MCF 10A (cell line): ENCODE measurements around the gene VPS9D1. TPM values are rescaled to one million over a fixed set of nuclear protein-coding genes. Genes with fewer than 3 reads are reported as not detected.

Source experiments
- BruUV-seq: library from RNA; stranded (reverse); fragments of 400-500 nt; replicated peaks from 2 replicates; lab custom pipeline; 2021; lab: Mats Ljungman, UMichigan
- CTCF ChIA-PET: fragments of 300-600 bp; sonication (Branson Sonifier 250); formaldehyde crosslinking; extraction: SDS; loops from one replicate; lab custom pipeline; 2021; ENCODE audit warnings: antibody characterized with exemption, inconsistent platforms; lab: Yijun Ruan, JAX
- POLR2A ChIA-PET: fragments of 300-600, 350-650 bp; sonication (Branson Sonifier 250); formaldehyde crosslinking; extraction: SDS; loops from one replicate; lab custom pipeline; 2020; ENCODE audit warnings: antibody characterized with exemption, inconsistent platforms; lab: Yijun Ruan, JAX
- DNase-seq: peaks from one replicate; pipeline ENCODE4 v3.0.0-alpha.2; 2018; ENCODE audit not compliant: unreplicated experiment
- H3K27ac Mint-ChIP-seq: one replicate; pipeline ENCODE4 v1.8.0; 2022; ENCODE audit warnings: mild to moderate bottlenecking, low read depth, mixed read lengths; ENCODE audit not compliant: unreplicated experiment
- H3K27me3 Mint-ChIP-seq: one replicate; pipeline ENCODE4 v1.8.0; 2022; ENCODE audit warnings: mixed read lengths; ENCODE audit not compliant: insufficient read depth, unreplicated experiment
- H3K36me3 Mint-ChIP-seq: one replicate; pipeline ENCODE4 v1.8.0; 2022; ENCODE audit warnings: mild to moderate bottlenecking, moderate library complexity, mixed read lengths; ENCODE audit not compliant: insufficient read depth, unreplicated experiment
- H3K4me1 Mint-ChIP-seq: one replicate; pipeline ENCODE4 v1.8.0; 2022; ENCODE audit warnings: mixed read lengths; ENCODE audit not compliant: insufficient read depth, unreplicated experiment
- H3K4me3 Mint-ChIP-seq: one replicate; pipeline ENCODE4 v1.8.0; 2022; ENCODE audit warnings: mild to moderate bottlenecking, moderate library complexity, mixed read lengths; ENCODE audit not compliant: unreplicated experiment
- H3K9me3 Mint-ChIP-seq: one replicate; pipeline ENCODE4 v1.8.0; 2022; ENCODE audit warnings: mixed read lengths; ENCODE audit not compliant: unreplicated experiment
- intact Hi-C: fragments of 100-400 bp; cut with micrococcal nuclease; formaldehyde crosslinking; loops from 2 replicates; pipeline ENCODE4 v1.14.1; 2022
- total RNA-seq: library from RNA; stranded (reverse); gene quantifications from 2 replicates; pipeline ENCODE4 v1.2.3, GENCODE V29; 2022
- TF ChIP-seq, protein P1 (sequence below): fragments of 200-600 bp; IDR thresholded peaks from one replicate; pipeline ENCODE4 v1.8.0; 2022; ENCODE audit warnings: antibody characterized with exemption, mild to moderate bottlenecking; ENCODE audit not compliant: unreplicated experiment

Gene VPS9D1
- total RNA-seq, 1 experiment from 2014 or later, result 12.0 TPM

DNA sequence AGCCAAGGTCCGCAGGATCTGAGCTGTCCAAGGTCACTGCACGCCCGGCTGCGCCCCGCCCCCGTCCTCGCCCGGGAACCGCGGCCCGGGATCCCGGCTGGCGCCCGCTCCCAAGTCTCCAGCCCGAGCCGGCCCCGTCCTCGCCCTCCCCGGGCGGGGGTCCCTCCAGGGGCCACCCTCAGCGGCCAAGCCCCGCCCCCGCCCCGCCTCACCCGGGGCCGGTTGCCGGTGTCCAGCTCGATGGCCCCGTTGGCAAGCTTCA is 216 bp downstream of the VPS9D1 start:
- H3K9me3 Mint-ChIP-seq, result no peaks in the 10 kb centered on the region
- DNase-seq, result no peak
- H3K27ac Mint-ChIP-seq, result peak overlapping the region; percentile 71
- ChIA-PET POLR2A (interaction anchor here (0.5 to 4.5 kb wide), 13 partner anchors 8 to 1053 kb away, joined by 3 to 46 read pairs (median 3); partner anchors contain the start of genes CDK10, SPATA2L and TCF25), CTCF (interaction anchor here (0.6 to 1.0 kb wide), 2 partner anchors 20 to 140 kb away, joined by 3 to 4 read pairs; no protein-coding TSS in a partner anchor)
- TF ChIP-seq, protein P1, sequence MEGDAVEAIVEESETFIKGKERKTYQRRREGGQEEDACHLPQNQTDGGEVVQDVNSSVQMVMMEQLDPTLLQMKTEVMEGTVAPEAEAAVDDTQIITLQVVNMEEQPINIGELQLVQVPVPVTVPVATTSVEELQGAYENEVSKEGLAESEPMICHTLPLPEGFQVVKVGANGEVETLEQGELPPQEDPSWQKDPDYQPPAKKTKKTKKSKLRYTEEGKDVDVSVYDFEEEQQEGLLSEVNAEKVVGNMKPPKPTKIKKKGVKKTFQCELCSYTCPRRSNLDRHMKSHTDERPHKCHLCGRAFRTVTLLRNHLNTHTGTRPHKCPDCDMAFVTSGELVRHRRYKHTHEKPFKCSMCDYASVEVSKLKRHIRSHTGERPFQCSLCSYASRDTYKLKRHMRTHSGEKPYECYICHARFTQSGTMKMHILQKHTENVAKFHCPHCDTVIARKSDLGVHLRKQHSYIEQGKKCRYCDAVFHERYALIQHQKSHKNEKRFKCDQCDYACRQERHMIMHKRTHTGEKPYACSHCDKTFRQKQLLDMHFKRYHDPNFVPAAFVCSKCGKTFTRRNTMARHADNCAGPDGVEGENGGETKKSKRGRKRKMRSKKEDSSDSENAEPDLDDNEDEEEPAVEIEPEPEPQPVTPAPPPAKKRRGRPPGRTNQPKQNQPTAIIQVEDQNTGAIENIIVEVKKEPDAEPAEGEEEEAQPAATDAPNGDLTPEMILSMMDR, result no peak
- no peaks in the 10 kb centered on the region for H3K27me3 Mint-ChIP-seq
- H3K4me3 Mint-ChIP-seq, result peak overlapping the region; percentile 82
- BruUV-seq, result no TSS peak
- intact Hi-C loops, result no loop called here
- H3K4me1 Mint-ChIP-seq, result peaks cover 25% of the 10 kb centered on the region
- peaks cover 61% of the 10 kb centered on the region for H3K36me3 Mint-ChIP-seq

DNA sequence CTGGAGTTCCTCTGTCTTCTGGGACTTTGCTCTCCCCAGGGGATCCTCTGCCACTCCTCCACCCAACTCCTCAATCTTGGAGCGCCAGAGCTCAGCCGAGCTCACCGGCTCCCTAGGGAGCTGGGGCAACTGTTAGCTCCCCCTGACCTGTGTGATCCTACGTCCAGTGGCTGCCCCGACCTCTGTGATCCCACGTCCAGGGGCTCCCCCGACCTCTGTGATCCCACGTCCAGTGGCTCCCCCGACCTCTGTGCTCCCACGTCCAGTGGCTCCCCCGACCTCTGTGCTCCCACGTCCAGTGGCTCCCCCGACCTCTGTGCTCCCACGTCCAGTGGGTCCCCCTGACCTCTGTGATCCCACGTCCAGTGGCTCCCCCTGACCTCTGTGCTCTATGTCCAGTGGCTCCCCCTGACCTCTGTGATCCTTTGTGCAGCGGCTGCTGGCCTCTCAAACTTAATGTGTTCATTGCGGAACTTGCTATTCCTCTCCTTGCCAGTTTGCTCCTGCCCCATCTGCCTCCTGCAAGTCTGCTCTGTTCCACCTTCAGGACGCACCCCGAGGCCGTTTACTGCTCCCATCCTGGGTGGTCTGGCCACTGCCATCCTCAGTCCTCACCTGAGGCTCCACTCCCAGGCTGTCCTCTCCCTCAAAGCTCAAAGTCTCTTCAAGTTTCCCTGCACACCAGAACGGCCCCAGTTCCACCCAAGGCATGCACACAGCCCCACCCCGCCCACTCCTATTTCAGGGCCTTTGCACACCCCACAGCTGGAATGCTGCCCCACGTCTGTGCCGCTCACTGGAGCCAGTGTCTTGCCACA is 2.8 kb downstream of the VPS9D1 start:
- no peaks in the 10 kb centered on the region for H3K9me3 Mint-ChIP-seq
- H3K4me1 Mint-ChIP-seq, result peaks cover 23% of the 10 kb centered on the region
- no peak overlapping the region for H3K4me3 Mint-ChIP-seq
- H3K27ac Mint-ChIP-seq, result no peak overlapping the region
- no peaks in the 10 kb centered on the region for H3K27me3 Mint-ChIP-seq
- ChIA-PET CTCF (interaction anchor here (0.6 to 1.4 kb wide), 4 partner anchors 12 to 995 kb away, joined by 3 to 6 read pairs (median 4); no protein-coding TSS in a partner anchor), POLR2A (interaction anchor here (0.7 to 4.5 kb wide), 4 partner anchors 8 to 81 kb away, joined by 3 to 46 read pairs (median 22); partner anchors contain the start of gene SPATA2L)
- TF ChIP-seq, protein P1, result no peak
- peaks cover 55% of the 10 kb centered on the region for H3K36me3 Mint-ChIP-seq
- intact Hi-C loops, result no loop called here
- DNase-seq, result peak; percentile 27
- BruUV-seq, result no TSS peak

DNA sequence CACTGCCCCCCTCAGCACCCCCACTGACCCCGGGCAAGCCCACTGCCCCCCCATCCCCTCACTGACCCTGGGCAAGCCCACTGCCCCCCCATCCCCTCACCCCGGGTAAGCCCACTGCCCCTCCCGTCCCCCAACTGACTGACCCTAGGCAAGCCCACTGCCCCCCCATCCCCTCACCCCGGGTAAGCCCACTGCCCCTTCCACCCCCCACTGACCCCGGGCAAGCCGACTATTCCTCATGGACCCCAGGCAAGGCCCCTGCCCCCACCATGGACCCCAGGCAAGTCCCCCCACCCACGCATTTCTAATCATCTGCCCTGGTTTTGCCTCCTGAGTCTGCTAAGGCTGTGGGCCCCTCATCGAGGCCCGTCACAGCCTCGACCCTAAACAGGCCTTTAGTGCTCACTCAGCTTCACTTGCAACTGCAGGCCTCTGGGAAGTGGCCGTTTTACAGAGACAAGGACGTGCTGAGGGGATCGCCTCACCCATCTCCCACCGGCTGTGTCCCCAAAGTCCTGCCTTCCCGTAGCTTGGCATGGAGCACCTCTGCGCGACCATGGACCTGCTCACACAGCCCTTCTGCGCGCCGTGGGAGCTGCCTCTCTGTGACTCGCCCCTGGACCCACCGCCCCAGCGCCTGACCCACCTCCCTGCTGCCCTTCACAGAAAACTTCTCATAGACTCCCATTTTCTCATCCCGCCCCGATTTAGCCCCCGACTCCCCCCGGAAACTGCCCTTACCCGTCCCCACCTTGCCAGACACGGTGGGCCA is 3.6 kb downstream of the VPS9D1 start:
- peaks cover 48% of the 10 kb centered on the region for H3K36me3 Mint-ChIP-seq
- ChIA-PET POLR2A (interaction anchor here (0.7 to 4.5 kb wide), 2 partner anchors 12 to 80 kb away, joined by 3 to 40 read pairs; no protein-coding TSS in a partner anchor), CTCF (interaction anchor here (0.6 to 1.4 kb wide), 3 partner anchors 9 to 995 kb away, joined by 3 to 6 read pairs (median 3); no protein-coding TSS in a partner anchor)
- no peaks in the 10 kb centered on the region for H3K9me3 Mint-ChIP-seq
- no peak overlapping the region for H3K27ac Mint-ChIP-seq
- no peaks in the 10 kb centered on the region for H3K27me3 Mint-ChIP-seq
- TF ChIP-seq, protein P1, result no peak
- intact Hi-C loops, result no loop called here
- no peak overlapping the region for H3K4me3 Mint-ChIP-seq
- H3K4me1 Mint-ChIP-seq, result peaks cover 19% of the 10 kb centered on the region
- no TSS peak for BruUV-seq
- no peak for DNase-seq

DNA sequence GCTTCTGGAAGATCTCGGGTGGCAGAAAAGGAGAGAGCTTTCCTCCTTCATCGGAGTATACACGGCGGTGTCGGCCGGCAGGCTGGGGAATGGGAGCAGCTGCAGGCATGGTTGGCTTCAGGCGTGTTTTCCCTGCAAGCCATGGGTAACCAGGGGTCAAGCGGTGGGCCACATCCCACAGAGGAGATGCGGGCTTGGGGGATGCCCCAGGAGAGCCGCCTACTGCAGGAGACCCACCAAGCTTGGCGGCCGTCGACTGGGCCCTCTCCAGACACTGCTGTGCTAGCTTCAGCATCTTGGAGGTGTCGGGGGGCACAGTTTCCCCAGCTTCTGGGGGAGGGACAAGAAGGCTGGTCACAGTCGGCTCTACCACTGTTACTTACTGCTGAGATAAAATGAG is 4.2 kb downstream of the VPS9D1 start:
- intact Hi-C loops, result no loop called here
- ChIA-PET POLR2A (no interaction called here), CTCF (interaction anchor here (0.6 to 1.0 kb wide), 2 partner anchors 8 to 10 kb away, joined by 3 read pairs; no protein-coding TSS in a partner anchor)
- BruUV-seq, result no TSS peak
- Mint-ChIP-seq H3K27ac (no peak overlapping the region), H3K4me3 (no peak overlapping the region), H3K36me3 (peaks cover 48% of the 10 kb centered on the region), H3K27me3 (no peaks in the 10 kb centered on the region), H3K9me3 (no peaks in the 10 kb centered on the region), H3K4me1 (peaks cover 19% of the 10 kb centered on the region)
- no peak for DNase-seq
- TF ChIP-seq, protein P1, result no peak
